ENCODE results near the gene MID1.

MID1 gene

GRCh38 chrX:10567136-10567535, 53.2 kb downstream of the MID1 start:
- no peak for DNase-seq (ENCODE audit: low read depth, low spot score)
- H3K36me3 ChIP-seq (ENCODE audit: insufficient read depth, insufficient read length, low read length): peaks cover 16% of the 10 kb centered on the region
- no peak overlapping the region for H3K4me3 ChIP-seq (ENCODE audit: insufficient read length, low read depth)
- TF ChIP-seq ZNF274 (IDR thresholded peaks at IDR 0.05; ENCODE audit: low read depth, low read length) (no peak), YY1 (IDR thresholded peaks at IDR 0.05; ENCODE audit: insufficient read depth, insufficient read length) (no peak), SUZ12 (IDR thresholded peaks at IDR 0.05; ENCODE audit: extremely low read depth, insufficient read depth, insufficient read length) (no peak)
- H3K9me3 ChIP-seq (ENCODE audit: insufficient read depth, low read length): no peaks in the 10 kb centered on the region
- H3K9ac ChIP-seq (ENCODE audit: insufficient read length, low read depth): no peak overlapping the region
- no peaks in the 10 kb centered on the region for H3K4me1 ChIP-seq (ENCODE audit: insufficient read depth, insufficient read length)
- no peaks in the 10 kb centered on the region for H3K27me3 ChIP-seq (ENCODE audit: insufficient read depth, insufficient read length)

GRCh38 chrX:10566716-10567097, 53.7 kb downstream of the MID1 start:
- Histone ChIP-seq H3K9ac (ENCODE audit: insufficient read length, low read depth) (no peak overlapping the region), H3K27me3 (ENCODE audit: insufficient read depth, insufficient read length) (no peaks in the 10 kb centered on the region), H3K4me1 (ENCODE audit: insufficient read depth, insufficient read length) (no peaks in the 10 kb centered on the region), H3K36me3 (ENCODE audit: insufficient read depth, insufficient read length, low read length) (peaks cover 16% of the 10 kb centered on the region), H3K9me3 (ENCODE audit: insufficient read depth, low read length) (no peaks in the 10 kb centered on the region), H3K4me3 (ENCODE audit: insufficient read length, low read depth) (no peak overlapping the region)
- no peak for TF ChIP-seq YY1 (IDR thresholded peaks at IDR 0.05; ENCODE audit: insufficient read depth, insufficient read length)
- TF ChIP-seq ZNF274 (IDR thresholded peaks at IDR 0.05; ENCODE audit: low read depth, low read length): no peak
- no peak for TF ChIP-seq SUZ12 (IDR thresholded peaks at IDR 0.05; ENCODE audit: extremely low read depth, insufficient read depth, insufficient read length)
- DNase-seq (ENCODE audit: low read depth, low spot score): no peak

- Histone ChIP-seq H3K27me3 (ENCODE audit: insufficient read depth, insufficient read length) (no peaks in the 10 kb centered on the region), H3K4me3 (ENCODE audit: insufficient read length, low read depth) (no peak overlapping the region), H3K9ac (ENCODE audit: insufficient read length, low read depth) (no peak overlapping the region), H3K4me1 (ENCODE audit: insufficient read depth, insufficient read length) (no peaks in the 10 kb centered on the region), H3K9me3 (ENCODE audit: insufficient read depth, low read length) (no peaks in the 10 kb centered on the region), H3K36me3 (ENCODE audit: insufficient read depth, insufficient read length, low read length) (peaks cover 16% of the 10 kb centered on the region)
- TF ChIP-seq SUZ12 (IDR thresholded peaks at IDR 0.05; ENCODE audit: extremely low read depth, insufficient read depth, insufficient read length) (no peak), ZNF274 (IDR thresholded peaks at IDR 0.05; ENCODE audit: low read depth, low read length) (no peak), YY1 (IDR thresholded peaks at IDR 0.05; ENCODE audit: insufficient read depth, insufficient read length) (no peak)
- DNase-seq (ENCODE audit: low read depth, low spot score): no peak
Observed at GRCh38 chrX:10564484-10564883, 55.9 kb downstream of the MID1 start.

GRCh38 chrX:10557166-10557565, 63.2 kb downstream of the MID1 start:
- no peak overlapping the region for H3K4me3 ChIP-seq (ENCODE audit: insufficient read length, low read depth)

GRCh38 chrX:10556405-10556804, 64.0 kb downstream of the MID1 start:
- TF ChIP-seq ZNF274 (IDR thresholded peaks at IDR 0.05; ENCODE audit: low read depth, low read length) (no peak), SUZ12 (IDR thresholded peaks at IDR 0.05; ENCODE audit: extremely low read depth, insufficient read depth, insufficient read length) (no peak), YY1 (IDR thresholded peaks at IDR 0.05; ENCODE audit: insufficient read depth, insufficient read length) (no peak)
- Histone ChIP-seq H3K4me3 (ENCODE audit: insufficient read length, low read depth) (no peak overlapping the region), H3K4me1 (ENCODE audit: insufficient read depth, insufficient read length) (no peaks in the 10 kb centered on the region), H3K36me3 (ENCODE audit: insufficient read depth, insufficient read length, low read length) (no peaks in the 10 kb centered on the region), H3K27me3 (ENCODE audit: insufficient read depth, insufficient read length) (no peaks in the 10 kb centered on the region), H3K9ac (ENCODE audit: insufficient read length, low read depth) (no peak overlapping the region), H3K9me3 (ENCODE audit: insufficient read depth, low read length) (no peaks in the 10 kb centered on the region)
- DNase-seq (ENCODE audit: low read depth, low spot score): no peak

More at GRCh38 chrX:10557166-10557565, 63.2 kb downstream of the MID1 start:
- TF ChIP-seq SUZ12 (IDR thresholded peaks at IDR 0.05; ENCODE audit: extremely low read depth, insufficient read depth, insufficient read length) (no peak), YY1 (IDR thresholded peaks at IDR 0.05; ENCODE audit: insufficient read depth, insufficient read length) (no peak), ZNF274 (IDR thresholded peaks at IDR 0.05; ENCODE audit: low read depth, low read length) (no peak)
- Histone ChIP-seq H3K4me1 (ENCODE audit: insufficient read depth, insufficient read length) (no peaks in the 10 kb centered on the region), H3K9ac (ENCODE audit: insufficient read length, low read depth) (no peak overlapping the region), H3K36me3 (ENCODE audit: insufficient read depth, insufficient read length, low read length) (no peaks in the 10 kb centered on the region), H3K9me3 (ENCODE audit: insufficient read depth, low read length) (no peaks in the 10 kb centered on the region), H3K27me3 (ENCODE audit: insufficient read depth, insufficient read length) (no peaks in the 10 kb centered on the region)
- DNase-seq (ENCODE audit: low read depth, low spot score): no peak

- H3K27me3 ChIP-seq (ENCODE audit: insufficient read depth, insufficient read length): no peaks in the 10 kb centered on the region
- DNase-seq (ENCODE audit: low read depth, low spot score): no peak
- H3K4me3 ChIP-seq (ENCODE audit: insufficient read length, low read depth): no peak overlapping the region
- H3K9me3 ChIP-seq (ENCODE audit: insufficient read depth, low read length): no peaks in the 10 kb centered on the region
- no peak for TF ChIP-seq ZNF274 (IDR thresholded peaks at IDR 0.05; ENCODE audit: low read depth, low read length)
- H3K9ac ChIP-seq (ENCODE audit: insufficient read length, low read depth): no peak overlapping the region
- no peaks in the 10 kb centered on the region for H3K36me3 ChIP-seq (ENCODE audit: insufficient read depth, insufficient read length, low read length)
- no peaks in the 10 kb centered on the region for H3K4me1 ChIP-seq (ENCODE audit: insufficient read depth, insufficient read length)
Observed at GRCh38 chrX:10555846-10556245, 64.5 kb downstream of the MID1 start.

GRCh38 chrX:10554612-10555270, 65.6 kb downstream of the MID1 start:
- no peak for DNase-seq (ENCODE audit: low read depth, low spot score)
- no peaks in the 10 kb centered on the region for H3K36me3 ChIP-seq (ENCODE audit: insufficient read depth, insufficient read length, low read length)
- H3K9ac ChIP-seq (ENCODE audit: insufficient read length, low read depth): no peak overlapping the region
- H3K4me3 ChIP-seq (ENCODE audit: insufficient read length, low read depth): no peak overlapping the region
- no peaks in the 10 kb centered on the region for H3K4me1 ChIP-seq (ENCODE audit: insufficient read depth, insufficient read length)
- H3K27me3 ChIP-seq (ENCODE audit: insufficient read depth, insufficient read length): no peaks in the 10 kb centered on the region
- no peaks in the 10 kb centered on the region for H3K9me3 ChIP-seq (ENCODE audit: insufficient read depth, low read length)
- TF ChIP-seq YY1 (IDR thresholded peaks at IDR 0.05; ENCODE audit: insufficient read depth, insufficient read length): no peak
- no peak for TF ChIP-seq SUZ12 (IDR thresholded peaks at IDR 0.05; ENCODE audit: extremely low read depth, insufficient read depth, insufficient read length)

Data from NT2/D1 (cell line).